ENCODE measurements around the gene CPTP. TPM values are rescaled to one million over a fixed set of nuclear protein-coding genes. Genes with fewer than 3 reads are reported as not detected.

Gene CPTP
- total and polyA plus RNA-seq, 2 of the 13 experiments (the other 11 are each of a cell fraction or from before 2014, with no cell fraction given), result 5.5 to 9.3 TPM

GRCh38 chr1:1305300-1306069, 19.1 kb upstream of the CPTP start (continued):
- TF ChIP-seq ZKSCAN1 (IDR thresholded peaks at IDR 0.05; ENCODE audit: low read length), result no peak
- no peak for TF ChIP-seq ZNF691 (CRISPR knock-in tag; IDR thresholded peaks at IDR 0.05; ENCODE audit: borderline replicate concordance, low read depth)
- TF ChIP-seq HOMEZ (CRISPR knock-in tag; IDR thresholded peaks at IDR 0.05; ENCODE audit: low read depth), result no peak
- TF ChIP-seq ZNF558 (CRISPR knock-in tag; IDR thresholded peaks at IDR 0.05; ENCODE audit: borderline replicate concordance), result 0 out of 2 replicates have a peak, but pooled peaks have one; percentile 48
- TF ChIP-seq ZBTB43 (CRISPR knock-in tag; conservative IDR thresholded peaks at IDR 0.05), result peak; percentile 50; the same call in 1 of the 2 replicates
- no peak for TF ChIP-seq ZBTB10 (CRISPR knock-in tag; IDR thresholded peaks at IDR 0.05; ENCODE audit: borderline replicate concordance)
- TF ChIP-seq EZH2 (conservative IDR thresholded peaks at IDR 0.05; ENCODE audit: low read depth, low read length), result no peak
- TF ChIP-seq DZIP1 (CRISPR knock-in tag; IDR thresholded peaks at IDR 0.05), result no peak; the same call in 1 of the 2 replicates
- TF ChIP-seq SALL1 (CRISPR knock-in tag; IDR thresholded peaks at IDR 0.05), result no peak
- no peak for TF ChIP-seq SMYD3 (CRISPR knock-in tag; IDR thresholded peaks at IDR 0.05)
- TF ChIP-seq MIER3 (CRISPR knock-in tag; IDR thresholded peaks at IDR 0.05; ENCODE audit: borderline replicate concordance), result no peak
- no peak for TF ChIP-seq TFE3 (CRISPR knock-in tag; IDR thresholded peaks at IDR 0.05)
- TF ChIP-seq HNRNPLL (IDR thresholded peaks at IDR 0.05; ENCODE audit: low read depth, low read length, poor library complexity, severe bottlenecking), result no peak
- TF ChIP-seq ZNF772 (CRISPR knock-in tag; IDR thresholded peaks at IDR 0.05), result no peak
- no peak for TF ChIP-seq SRSF4 (IDR thresholded peaks at IDR 0.05; ENCODE audit: low read depth, low read length, poor library complexity, severe bottlenecking)
- peak; percentile 23; the same call in 1 of the 2 replicates for TF ChIP-seq BRD4 (CRISPR knock-in tag; IDR thresholded peaks at IDR 0.05)
- TF ChIP-seq ZBTB42 (CRISPR knock-in tag; IDR thresholded peaks at IDR 0.05), result no peak
- no peak for TF ChIP-seq CBFB (CRISPR knock-in tag; IDR thresholded peaks at IDR 0.05)
